Calu3 (cell line): ENCODE results near the gene RFTN1. TPM values are rescaled to one million over a fixed set of nuclear protein-coding genes. Genes with fewer than 3 reads are reported as not detected.

Source experiments
- BruUV-seq: library from RNA; stranded (reverse); fragments of 400-500 nt; replicated peaks from 2 replicates; lab custom pipeline; 2021; lab: Mats Ljungman, UMichigan
- CTCF ChIA-PET: fragments of 300-600 bp; sonication (Branson Sonifier 250); formaldehyde crosslinking; loops from one replicate; lab custom pipeline; 2022; ENCODE audit warnings: antibody characterized with exemption; lab: Charles Lee
- DNase-seq: peaks from one replicate; pipeline ENCODE4 v3.0.0; 2022
- H3K27ac Mint-ChIP-seq: one replicate; pipeline ENCODE4 v1.8.0; 2022; ENCODE audit warnings: mixed read lengths; ENCODE audit not compliant: unreplicated experiment
- H3K27me3 Mint-ChIP-seq: one replicate; pipeline ENCODE4 v1.8.0; 2022; ENCODE audit warnings: mixed read lengths; ENCODE audit not compliant: unreplicated experiment
- H3K36me3 Mint-ChIP-seq: one replicate; pipeline ENCODE4 v1.8.0; 2022; ENCODE audit warnings: mild to moderate bottlenecking, moderate library complexity, mixed read lengths; ENCODE audit not compliant: insufficient read depth, unreplicated experiment
- H3K4me1 Mint-ChIP-seq: one replicate; pipeline ENCODE4 v1.8.0; 2022; ENCODE audit warnings: mild to moderate bottlenecking, low read depth, mixed read lengths; ENCODE audit not compliant: unreplicated experiment
- H3K4me3 Mint-ChIP-seq: one replicate; pipeline ENCODE4 v1.8.0; 2022; ENCODE audit warnings: mild to moderate bottlenecking, low read depth, moderate library complexity, mixed read lengths; ENCODE audit not compliant: unreplicated experiment
- H3K9me3 Mint-ChIP-seq: one replicate; pipeline ENCODE4 v1.8.0; 2022; ENCODE audit warnings: low read depth, mixed read lengths; ENCODE audit not compliant: unreplicated experiment
- CTCF ChIP-seq: fragments of 200-600 bp; IDR thresholded peaks from one replicate; pipeline ENCODE4 v1.8.0; 2022; ENCODE audit warnings: antibody characterized with exemption; ENCODE audit not compliant: unreplicated experiment
- intact Hi-C: fragments of 100-400 bp; cut with micrococcal nuclease; formaldehyde crosslinking; loops from one replicate; pipeline ENCODE4 v1.10.0; 2022; ENCODE audit not compliant: unreplicated experiment
- total RNA-seq: library from RNA; stranded (reverse); gene quantifications from 2 replicates; pipeline ENCODE4 v1.2.3, GENCODE V29; 2022

The RFTN1 gene
- total RNA-seq, 1 experiment from 2014 or later = 1.6 TPM

- BruUV-seq = no TSS peak
- no peaks in the 10 kb centered on the region for H3K36me3 Mint-ChIP-seq
- H3K4me1 Mint-ChIP-seq = no peaks in the 10 kb centered on the region
- DNase-seq = no peak
- no peaks in the 10 kb centered on the region for H3K9me3 Mint-ChIP-seq
- no peak for TF ChIP-seq CTCF
- no peak overlapping the region for H3K4me3 Mint-ChIP-seq
- no peak overlapping the region for H3K27ac Mint-ChIP-seq
- intact Hi-C loops = no loop called here
- H3K27me3 Mint-ChIP-seq = peaks cover 23% of the 10 kb centered on the region
- CTCF ChIA-PET = interaction anchor here (1.3 kb wide), 1 partner anchor 18 kb away, joined by 3 read pairs; no protein-coding TSS in a partner anchor
These were observed 15.2 kb downstream of the RFTN1 start for GRCh38 chr3:16498130-16498890.

- TF ChIP-seq CTCF = no peak
- DNase-seq = no peak
- H3K27me3 Mint-ChIP-seq = peaks cover 24% of the 10 kb centered on the region
- H3K36me3 Mint-ChIP-seq = no peaks in the 10 kb centered on the region
- no peak overlapping the region for H3K27ac Mint-ChIP-seq
- H3K4me3 Mint-ChIP-seq = no peak overlapping the region
- H3K9me3 Mint-ChIP-seq = no peaks in the 10 kb centered on the region
- no TSS peak for BruUV-seq
- intact Hi-C loops = no loop called here
- no peaks in the 10 kb centered on the region for H3K4me1 Mint-ChIP-seq
- CTCF ChIA-PET = interaction anchor here (1.3 kb wide), 1 partner anchor 16 kb away, joined by 3 read pairs; no protein-coding TSS in a partner anchor
These were observed 16.9 kb downstream of the RFTN1 start for GRCh38 chr3:16496408-16497222.

- Mint-ChIP-seq H3K27ac (no peak overlapping the region), H3K4me1 (no peaks in the 10 kb centered on the region), H3K9me3 (peaks cover 4% of the 10 kb centered on the region), H3K36me3 (no peaks in the 10 kb centered on the region), H3K4me3 (no peak overlapping the region), H3K27me3 (peaks cover 30% of the 10 kb centered on the region)
- no peak for DNase-seq
- no peak for TF ChIP-seq CTCF
- CTCF ChIA-PET = no interaction called here
- intact Hi-C loops = no loop called here
- BruUV-seq = no TSS peak
These were observed 17.5 kb downstream of the RFTN1 start for GRCh38 chr3:16496008-16496407.

- DNase-seq = no peak
- Mint-ChIP-seq H3K9me3 (peaks cover 7% of the 10 kb centered on the region), H3K4me3 (no peak overlapping the region), H3K36me3 (no peaks in the 10 kb centered on the region), H3K4me1 (peaks cover 5% of the 10 kb centered on the region), H3K27me3 (peaks cover 39% of the 10 kb centered on the region), H3K27ac (no peak overlapping the region)
- intact Hi-C loops = no loop called here
- no TSS peak for BruUV-seq
- no peak for TF ChIP-seq CTCF
- CTCF ChIA-PET = no interaction called here
These were observed 18.6 kb downstream of the RFTN1 start for GRCh38 chr3:16494814-16495431.
